PC-3 (cell line): ENCODE results near the gene FUCA2. TPM values are rescaled to one million over a fixed set of nuclear protein-coding genes. Genes with fewer than 3 reads are reported as not detected.
A peak's percentile ranks its signal among the peaks of the same experiment; 100 is the strongest.

ENCODE experiments used
- ATAC-seq: fragments of 200-7000 bp; cut with Tn5 transposase; 2 replicates; pipeline ENCODE4 v1.9.1; 2020; ENCODE audit warnings: mild to moderate bottlenecking, moderate library complexity
- BruUV-seq: library from RNA; stranded (reverse); fragments of 400-500 nt; replicated peaks from 2 replicates; lab custom pipeline; 2021; lab: Mats Ljungman, UMichigan
- CTCF ChIA-PET: fragments of 300-600 bp; sonication (Branson Sonifier 250); formaldehyde crosslinking; loops from one replicate; lab custom pipeline; 2022; ENCODE audit warnings: antibody characterized with exemption; lab: Charles Lee
- POLR2A ChIA-PET: fragments of 300-600 bp; sonication (Branson Sonifier 250); formaldehyde crosslinking; loops from one replicate; lab custom pipeline; 2022; ENCODE audit warnings: antibody characterized with exemption; ENCODE audit not compliant: unreplicated experiment; lab: Charles Lee
- DNase-seq: peaks from one replicate; pipeline ENCODE4 v3.0.0-alpha.2; 2015
- H2AFZ ChIP-seq: fragments of 300-600 bp; sonication (generic); 2 replicates; pipeline ENCODE4 v1.6.0; 2016; ENCODE audit warnings: antibody characterized with exemption, low read length
- H3F3A ChIP-seq: fragments of 300-600 bp; sonication (generic); one replicate; pipeline ENCODE4 v1.6.0; 2017; ENCODE audit warnings: antibody characterized with exemption, low read length, control low read depth, mild to moderate bottlenecking; ENCODE audit not compliant: unreplicated experiment
- H3K27ac ChIP-seq: fragments of 300-600 bp; sonication (generic); 2 replicates; pipeline ENCODE4 v1.5.1; 2016; ENCODE audit warnings: mild to moderate bottlenecking, low read length
- H3K27me3 ChIP-seq: fragments of 300-600 bp; sonication (generic); 2 replicates; pipeline ENCODE4 v1.6.1; 2016; ENCODE audit warnings: low read length, mixed read lengths
- H3K36me3 ChIP-seq: fragments of 300-600 bp; sonication (generic); 2 replicates; pipeline ENCODE4 v1.6.1; 2016; ENCODE audit warnings: low read depth, mixed run types, low read length, mixed read lengths
- H3K4me1 ChIP-seq: fragments of 300-600 bp; sonication (generic); 2 replicates; pipeline ENCODE4 v1.5.1; 2016; ENCODE audit warnings: low read length; ENCODE audit not compliant: insufficient read depth
- H3K4me2 ChIP-seq: fragments of 300-600 bp; sonication (generic); 2 replicates; pipeline ENCODE4 v1.6.0; 2016; ENCODE audit warnings: low read length
- H3K4me3 ChIP-seq: fragments of 300-600 bp; sonication (generic); 2 replicates; pipeline ENCODE4 v1.5.1; 2016; ENCODE audit warnings: mild to moderate bottlenecking, low read length, mixed read lengths
- H3K79me2 ChIP-seq: fragments of 300-600 bp; sonication (generic); 2 replicates; pipeline ENCODE4 v1.6.1; 2017; ENCODE audit warnings: low read length, mixed read lengths
- H3K9ac ChIP-seq: fragments of 300-600 bp; sonication (generic); 2 replicates; pipeline ENCODE4 v1.6.0; 2016; ENCODE audit warnings: mild to moderate bottlenecking, low read length
- H3K9me2 ChIP-seq: fragments of 300-600 bp; sonication (generic); replicated peaks from 2 replicates; pipeline ENCODE4 v1.6.1; 2016; ENCODE audit warnings: mixed run types, low read length, mixed read lengths
- H3K9me3 ChIP-seq: fragments of 300-600 bp; sonication (generic); 2 replicates; pipeline ENCODE4 v1.6.1; 2016; ENCODE audit warnings: low read length, mixed read lengths
- H4K20me1 ChIP-seq: fragments of 300-600 bp; sonication (generic); 2 replicates; pipeline ENCODE4 v1.6.1; 2016; ENCODE audit warnings: low read length, mixed read lengths
- CTCF ChIP-seq: fragments of 300-600 bp; sonication (generic); conservative IDR thresholded peaks from 2 replicates; pipeline ENCODE4 v1.5.1; 2017; ENCODE audit warnings: antibody characterized with exemption, low read depth, mild to moderate bottlenecking, low read length
- EZH2 ChIP-seq: fragments of 300-600 bp; sonication (generic); IDR thresholded peaks from one replicate; pipeline ENCODE4 v1.6.1; 2017; ENCODE audit warnings: antibody characterized with exemption, mild to moderate bottlenecking, low read length; ENCODE audit not compliant: unreplicated experiment
- EZH2phosphoT487 ChIP-seq: fragments of 300-600 bp; sonication (generic); IDR thresholded peaks from 2 replicates; pipeline ENCODE4 v1.6.1; 2018; ENCODE audit warnings: mild to moderate bottlenecking, antibody characterized with exemption, low read length, borderline replicate concordance
- intact Hi-C: fragments of 100-400 bp; cut with micrococcal nuclease; formaldehyde crosslinking; loops from 2 replicates; pipeline ENCODE4 v1.9.0; 2023
- total RNA-seq: library from RNA; depleted of rRNA; stranded (reverse); fragments of >200 nt; gene quantifications from 2 replicates; pipeline ENCODE4 v1.2.3, GENCODE V29; 2014

FUCA2 gene
- total RNA-seq, 1 experiment from 2014 or later, result 52.8 TPM

GRCh38 chr6:143529095-143529494, 17.6 kb upstream of the FUCA2 start:
- Histone ChIP-seq H3K4me1 (no peaks in the 10 kb centered on the region), H3K9ac (no peak overlapping the region), H3K27me3 (no peaks in the 10 kb centered on the region), H3K79me2 (no peaks in the 10 kb centered on the region), H3K4me3 (no peak overlapping the region), H3F3A (no peaks in the 10 kb centered on the region), H3K27ac (no peak overlapping the region), H3K4me2 (no peak overlapping the region), H2AFZ (no peak overlapping the region), H3K9me3 (no peaks in the 10 kb centered on the region), H3K9me2 (no peaks in the 10 kb centered on the region), H3K36me3 (no peaks in the 10 kb centered on the region), H4K20me1 (no peaks in the 10 kb centered on the region)
- TF ChIP-seq EZH2 (no peak), EZH2phosphoT487 (no peak), CTCF (peak; percentile 17; the same call in 1 of the 2 replicates)
- peak; percentile 7 for DNase-seq
- ChIA-PET CTCF (no interaction called here), POLR2A (no interaction called here)
- peak; percentile 50; the same call in 1 of the 2 replicates for ATAC-seq
- no TSS peak for BruUV-seq
- intact Hi-C loops, result no loop called here

- H3K27ac ChIP-seq, result no peak overlapping the region
- H3F3A ChIP-seq, result no peaks in the 10 kb centered on the region
- H3K9ac ChIP-seq, result no peak overlapping the region
- H3K79me2 ChIP-seq, result no peaks in the 10 kb centered on the region
- CTCF ChIA-PET, result no interaction called here
- no peak overlapping the region for H3K4me2 ChIP-seq
- no peaks in the 10 kb centered on the region for H3K27me3 ChIP-seq
- intact Hi-C loops, result no loop called here
- no peak overlapping the region for H3K4me3 ChIP-seq
- DNase-seq (no peak), ATAC-seq (no peak)
- no peaks in the 10 kb centered on the region for H3K9me3 ChIP-seq
- no peaks in the 10 kb centered on the region for H3K9me2 ChIP-seq
- no peaks in the 10 kb centered on the region for H3K36me3 ChIP-seq
- TF ChIP-seq CTCF (no peak), EZH2 (no peak), EZH2phosphoT487 (no peak)
- BruUV-seq, result no TSS peak
- POLR2A ChIA-PET, result no interaction called here
- H3K4me1 ChIP-seq, result no peaks in the 10 kb centered on the region
- no peak overlapping the region for H2AFZ ChIP-seq
- H4K20me1 ChIP-seq, result no peaks in the 10 kb centered on the region
Measured at GRCh38 chr6:143528164-143528811, 16.8 kb upstream of the FUCA2 start.

- ATAC-seq, result no peak
- BruUV-seq, result no TSS peak
- POLR2A ChIA-PET, result no interaction called here
- Histone ChIP-seq H3K9me2 (no peaks in the 10 kb centered on the region), H3K9ac (no peak overlapping the region), H3K27ac (no peak overlapping the region), H3K27me3 (no peaks in the 10 kb centered on the region), H3K79me2 (no peaks in the 10 kb centered on the region), H3K9me3 (no peaks in the 10 kb centered on the region), H3K36me3 (no peaks in the 10 kb centered on the region), H3K4me1 (peaks cover under 1% of the 10 kb centered on the region; the same call in 1 of the 2 replicates), H3K4me2 (no peak overlapping the region), H3K4me3 (no peak overlapping the region), H4K20me1 (no peaks in the 10 kb centered on the region), H2AFZ (no peak overlapping the region), H3F3A (no peaks in the 10 kb centered on the region)
- no peak for DNase-seq
- TF ChIP-seq EZH2phosphoT487 (no peak), CTCF (no peak), EZH2 (no peak)
- intact Hi-C loops, result no loop called here
- CTCF ChIA-PET, result no interaction called here
Measured at GRCh38 chr6:143527677-143528076, 16.2 kb upstream of the FUCA2 start.
